Caco-2 (cell line): ENCODE data around the gene INTS6. TPM values are rescaled to one million over a fixed set of nuclear protein-coding genes. Genes with fewer than 3 reads are reported as not detected.

ENCODE experiments used
- BruUV-seq: library from RNA; stranded (reverse); fragments of 400-500 nt; replicated peaks from 2 replicates; lab custom pipeline; 2021; lab: Mats Ljungman, UMichigan
- CTCF ChIA-PET: fragments of 300-600 bp; sonication (Branson Sonifier 250); formaldehyde crosslinking; loops from one replicate; lab custom pipeline; 2022; ENCODE audit warnings: antibody characterized with exemption; lab: Charles Lee
- POLR2A ChIA-PET: fragments of 300-600 bp; sonication (Branson Sonifier 250); formaldehyde crosslinking; loops from one replicate; lab custom pipeline; 2022; ENCODE audit warnings: antibody characterized with exemption; lab: Charles Lee
- DNase-seq, 2 experiments: peaks; one replicate each; pipeline versions ENCODE4 v3.0.0 to v3.0.0-alpha.2; 2020 to 2022
- H3K27me3 ChIP-seq: replicated peaks from 2 replicates; pipeline ENCODE4 v1.6.0; 2011; ENCODE audit warnings: low read length; ENCODE audit not compliant: control insufficient read depth, insufficient read depth
- H3K36me3 ChIP-seq: 2 replicates; pipeline ENCODE4 v1.5.1; 2011; ENCODE audit warnings: low read length; ENCODE audit not compliant: control insufficient read depth, insufficient read depth
- H3K4me1 ChIP-seq: fragments of 250-450 bp; sonication (Bioruptor Pico); 2 replicates; pipeline ENCODE4 v1.5.1; 2020; ENCODE audit warnings: mild to moderate bottlenecking
- H3K4me3 ChIP-seq: 2 replicates; pipeline ENCODE4 v1.5.1; 2011; ENCODE audit warnings: low read depth, mild to moderate bottlenecking, control low read depth, low read length
- H3K9me3 ChIP-seq: fragments of 250-450 bp; sonication (Bioruptor Pico); 2 replicates; pipeline ENCODE4 v1.5.1; 2020; ENCODE audit warnings: mild to moderate bottlenecking, moderate library complexity
- H3K27ac Mint-ChIP-seq: one replicate; pipeline ENCODE4 v1.8.0; 2022; ENCODE audit warnings: mixed read lengths; ENCODE audit not compliant: unreplicated experiment
- H3K27me3 Mint-ChIP-seq: one replicate; pipeline ENCODE4 v1.8.0; 2022; ENCODE audit warnings: mixed read lengths; ENCODE audit not compliant: insufficient read depth, unreplicated experiment
- H3K36me3 Mint-ChIP-seq: one replicate; pipeline ENCODE4 v1.8.0; 2022; ENCODE audit warnings: mild to moderate bottlenecking, mixed read lengths; ENCODE audit not compliant: insufficient read depth, unreplicated experiment
- H3K4me1 Mint-ChIP-seq: one replicate; pipeline ENCODE4 v1.8.0; 2022; ENCODE audit warnings: low read depth, mixed read lengths; ENCODE audit not compliant: unreplicated experiment
- H3K4me3 Mint-ChIP-seq: one replicate; pipeline ENCODE4 v1.8.0; 2022; ENCODE audit warnings: mild to moderate bottlenecking, moderate library complexity, mixed read lengths; ENCODE audit not compliant: unreplicated experiment
- H3K9me3 Mint-ChIP-seq: one replicate; pipeline ENCODE4 v1.8.0; 2022; ENCODE audit warnings: mixed read lengths; ENCODE audit not compliant: unreplicated experiment
- intact Hi-C: fragments of 100-400 bp; cut with micrococcal nuclease; formaldehyde crosslinking; loops from one replicate; pipeline ENCODE4 v1.10.0; 2022; ENCODE audit not compliant: unreplicated experiment
- total RNA-seq: library from RNA; stranded (reverse); gene quantifications from 2 replicates; pipeline ENCODE4 v1.2.3, GENCODE V29; 2022
- TF ChIP-seq, protein P1 (sequence below), 2 experiments: fragments of 200-600 bp in 1 of 2; IDR thresholded peaks; 1 replicate in 1 of 2; 2 replicates in 1 of 2; pipeline versions ENCODE4 v1.5.1 to v1.8.0; 2011 to 2022; ENCODE audit warnings: antibody characterized with exemption in 1 of 2, control low read depth in 1 of 2, inconsistent platforms in 1 of 2, low read depth in 1 of 2, low read length in 1 of 2, mild to moderate bottlenecking in 1 of 2, moderate library complexity in 1 of 2; ENCODE audit not compliant: insufficient read depth in 1 of 2, severe bottlenecking in 1 of 2, unreplicated experiment in 1 of 2

INTS6 gene
- total RNA-seq, 1 experiment from 2014 or later: 42.6 TPM

DNA sequence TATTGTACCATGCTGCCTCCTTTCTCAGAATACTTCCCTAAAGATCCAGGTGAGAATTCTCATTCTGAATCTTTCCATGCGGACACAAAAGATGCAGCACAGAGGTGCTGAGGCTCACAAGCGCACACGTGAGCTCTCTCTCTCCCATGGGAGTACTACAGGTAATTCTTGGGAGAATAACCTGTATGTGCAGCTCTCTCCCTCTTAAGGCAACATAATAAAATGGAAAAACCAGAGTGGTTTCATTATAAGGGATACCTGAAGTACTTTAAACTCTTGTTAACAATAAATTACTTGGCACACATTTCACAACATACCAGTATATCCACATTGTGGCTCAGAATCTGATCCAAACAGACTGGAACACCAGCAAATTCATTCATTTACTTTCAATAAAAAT is 40.4 kb downstream of the INTS6 start:
- Histone ChIP-seq H3K9me3 (peaks cover 8% of the 10 kb centered on the region; the same call in 1 of the 2 replicates), H3K4me3 (no peak overlapping the region), H3K4me1 (no peaks in the 10 kb centered on the region), H3K27me3 (no peaks in the 10 kb centered on the region), H3K36me3 (no peaks in the 10 kb centered on the region)
- Mint-ChIP-seq H3K36me3 (peaks cover 7% of the 10 kb centered on the region), H3K27ac (no peak overlapping the region), H3K4me3 (no peak overlapping the region), H3K27me3 (no peaks in the 10 kb centered on the region), H3K9me3 (peaks cover 11% of the 10 kb centered on the region), H3K4me1 (no peaks in the 10 kb centered on the region)
- POLR2A ChIA-PET: no interaction called here
- no TSS peak for BruUV-seq
- CTCF ChIA-PET: interaction anchor here (0.5 kb wide), 1 partner anchor 8 kb away, joined by 3 read pairs; no protein-coding TSS in a partner anchor
- TF ChIP-seq, protein P1, sequence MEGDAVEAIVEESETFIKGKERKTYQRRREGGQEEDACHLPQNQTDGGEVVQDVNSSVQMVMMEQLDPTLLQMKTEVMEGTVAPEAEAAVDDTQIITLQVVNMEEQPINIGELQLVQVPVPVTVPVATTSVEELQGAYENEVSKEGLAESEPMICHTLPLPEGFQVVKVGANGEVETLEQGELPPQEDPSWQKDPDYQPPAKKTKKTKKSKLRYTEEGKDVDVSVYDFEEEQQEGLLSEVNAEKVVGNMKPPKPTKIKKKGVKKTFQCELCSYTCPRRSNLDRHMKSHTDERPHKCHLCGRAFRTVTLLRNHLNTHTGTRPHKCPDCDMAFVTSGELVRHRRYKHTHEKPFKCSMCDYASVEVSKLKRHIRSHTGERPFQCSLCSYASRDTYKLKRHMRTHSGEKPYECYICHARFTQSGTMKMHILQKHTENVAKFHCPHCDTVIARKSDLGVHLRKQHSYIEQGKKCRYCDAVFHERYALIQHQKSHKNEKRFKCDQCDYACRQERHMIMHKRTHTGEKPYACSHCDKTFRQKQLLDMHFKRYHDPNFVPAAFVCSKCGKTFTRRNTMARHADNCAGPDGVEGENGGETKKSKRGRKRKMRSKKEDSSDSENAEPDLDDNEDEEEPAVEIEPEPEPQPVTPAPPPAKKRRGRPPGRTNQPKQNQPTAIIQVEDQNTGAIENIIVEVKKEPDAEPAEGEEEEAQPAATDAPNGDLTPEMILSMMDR (IDR thresholded peaks at IDR 0.05; ENCODE audit: insufficient read depth in 1 of 2, low read depth in 1 of 2, low read length in 1 of 2, severe bottlenecking in 1 of 2, unreplicated experiment in 1 of 2): no peak
- DNase-seq: no peak
- intact Hi-C loops: no loop called here

- no peaks in the 10 kb centered on the region for H3K4me1 Mint-ChIP-seq
- H3K4me3 ChIP-seq: no peak overlapping the region
- H3K27me3 ChIP-seq: no peaks in the 10 kb centered on the region
- intact Hi-C loops: no loop called here
- ChIA-PET CTCF (no interaction called here), POLR2A (no interaction called here)
- TF ChIP-seq, protein P1 (IDR thresholded peaks at IDR 0.05; ENCODE audit: insufficient read depth in 1 of 2, low read depth in 1 of 2, low read length in 1 of 2, severe bottlenecking in 1 of 2, unreplicated experiment in 1 of 2): no peak
- no peak overlapping the region for H3K4me3 Mint-ChIP-seq
- no peaks in the 10 kb centered on the region for H3K9me3 ChIP-seq
- H3K27ac Mint-ChIP-seq: no peak overlapping the region
- no peaks in the 10 kb centered on the region for H3K4me1 ChIP-seq
- H3K36me3 ChIP-seq: no peaks in the 10 kb centered on the region; the same call in 1 of the 2 replicates
- peaks cover 25% of the 10 kb centered on the region for H3K9me3 Mint-ChIP-seq
- DNase-seq: no peak
- BruUV-seq: no TSS peak
- no peaks in the 10 kb centered on the region for H3K27me3 Mint-ChIP-seq
- no peaks in the 10 kb centered on the region for H3K36me3 Mint-ChIP-seq
Measured at GRCh38 chr13:51405176-51405575, 47.7 kb downstream of the INTS6 start.

DNA sequence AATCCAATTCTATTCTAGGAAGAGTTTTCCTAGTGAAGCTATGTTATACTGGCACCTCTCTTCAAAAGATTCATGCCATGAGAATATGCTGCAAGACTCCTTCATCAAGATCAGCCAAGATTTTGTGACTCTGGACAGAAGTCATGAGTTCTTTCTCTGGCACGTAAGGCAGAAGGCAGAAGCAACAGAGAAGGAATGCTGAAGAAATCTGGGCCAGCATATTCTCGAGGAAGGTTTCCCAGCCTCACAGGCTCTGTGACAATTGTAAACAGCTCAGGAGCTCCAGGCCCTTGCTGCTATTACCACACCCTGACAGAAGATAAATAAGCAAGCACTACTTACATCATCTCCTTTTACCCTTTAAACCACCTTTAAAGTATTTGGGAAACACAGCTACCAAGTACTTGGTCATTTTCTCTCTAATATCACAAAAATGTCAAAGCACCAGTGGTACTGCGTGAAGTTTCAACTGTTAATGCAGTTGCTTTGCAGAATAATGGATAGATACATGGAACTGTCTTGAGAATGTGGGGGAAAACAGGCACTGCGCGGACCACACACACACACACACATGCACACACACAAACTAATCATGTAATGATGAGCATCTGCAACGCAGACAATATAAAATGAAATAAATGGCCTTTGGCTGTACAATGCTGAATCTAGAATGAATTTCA is 55.4 kb downstream of the INTS6 start:
- no peak overlapping the region for H3K4me3 Mint-ChIP-seq
- POLR2A ChIA-PET: interaction anchor here (0.6 to 1.0 kb wide), 2 partner anchors 23 to 56 kb away, joined by 6 to 7 read pairs; partner anchors contain the start of gene INTS6

More for the DNA sequence above, 55.4 kb downstream of the INTS6 start:
- Mint-ChIP-seq H3K4me1 (no peaks in the 10 kb centered on the region), H3K9me3 (no peaks in the 10 kb centered on the region), H3K27me3 (no peaks in the 10 kb centered on the region), H3K27ac (no peak overlapping the region), H3K36me3 (no peaks in the 10 kb centered on the region)
- BruUV-seq: no TSS peak
- CTCF ChIA-PET: interaction anchor here (0.6 kb wide), 2 partner anchors 38 to 839 kb away, joined by 3 to 4 read pairs; no protein-coding TSS in a partner anchor
- H3K36me3 ChIP-seq: no peaks in the 10 kb centered on the region
- TF ChIP-seq, protein P1 (IDR thresholded peaks at IDR 0.05; ENCODE audit: insufficient read depth in 1 of 2, low read depth in 1 of 2, low read length in 1 of 2, severe bottlenecking in 1 of 2, unreplicated experiment in 1 of 2): no peak
- H3K9me3 ChIP-seq: no peaks in the 10 kb centered on the region
- intact Hi-C loops: no loop called here
- DNase-seq: peak in 1 of 2 experiments; percentile 6
- no peaks in the 10 kb centered on the region for H3K27me3 ChIP-seq
- no peak overlapping the region for H3K4me3 ChIP-seq
- H3K4me1 ChIP-seq: no peaks in the 10 kb centered on the region
